DND-41 (cell line): Measurements from ENCODE around the gene RNF150.

Experiments used
- ATAC-seq: fragments of 200-7000 bp; cut with Tn5 transposase; 3 replicates; pipeline ENCODE4 v1.9.1; 2021; ENCODE audit warnings: low read depth; ENCODE audit not compliant: insufficient read depth
- DNase-seq: peaks from one replicate; pipeline ENCODE4 v3.0.0-alpha.2; 2020
- H2AFZ ChIP-seq: 2 replicates; pipeline ENCODE4 v1.6.0; 2012; ENCODE audit warnings: low read depth, low read length
- H3K27ac ChIP-seq: 2 replicates; pipeline ENCODE4 v1.5.1; 2012; ENCODE audit warnings: low read length, inconsistent platforms
- H3K27me3 ChIP-seq: fragments of 200-600 bp; sonication (generic); 2 replicates; pipeline ENCODE4 v1.6.0; 2012; ENCODE audit warnings: low read length, mild to moderate bottlenecking, inconsistent platforms; ENCODE audit not compliant: insufficient read depth, poor library complexity
- H3K36me3 ChIP-seq: 2 replicates; pipeline ENCODE4 v1.5.1; 2012; ENCODE audit warnings: low read length, inconsistent platforms; ENCODE audit not compliant: insufficient read depth
- H3K4me1 ChIP-seq: 2 replicates; pipeline ENCODE4 v1.5.1; 2012; ENCODE audit warnings: mild to moderate bottlenecking, low read length; ENCODE audit not compliant: insufficient read depth
- H3K4me2 ChIP-seq: 2 replicates; pipeline ENCODE4 v1.6.0; 2012; ENCODE audit warnings: mild to moderate bottlenecking, moderate library complexity, low read length, inconsistent platforms; ENCODE audit not compliant: insufficient read depth
- H3K4me3 ChIP-seq, 2 experiments: fragments of 200-600 bp in 1 of 2; shearing (Covaris generic) in 1 of 2; 2 replicates each; pipeline ENCODE4 v1.5.1; 2012 to 2016; ENCODE audit warnings: inconsistent platforms in 2 of 2, low read length in 2 of 2, mild to moderate bottlenecking in 2 of 2, low read depth in 1 of 2, moderate library complexity in 1 of 2
- H3K79me2 ChIP-seq: 2 replicates; pipeline ENCODE4 v1.6.0; 2012; ENCODE audit warnings: low read length, inconsistent platforms; ENCODE audit not compliant: insufficient read depth
- H3K9ac ChIP-seq: 2 replicates; pipeline ENCODE4 v1.6.0; 2012; ENCODE audit warnings: low read depth, mild to moderate bottlenecking, inconsistent platforms, low read length, moderate library complexity
- H3K9me3 ChIP-seq: 2 replicates; pipeline ENCODE4 v1.5.1; 2012; ENCODE audit warnings: low read length, moderate library complexity, mild to moderate bottlenecking, inconsistent platforms; ENCODE audit not compliant: insufficient read depth, severe bottlenecking
- H4K20me1 ChIP-seq: 2 replicates; pipeline ENCODE4 v1.6.0; 2012; ENCODE audit warnings: low read length; ENCODE audit not compliant: insufficient read depth
- EZH2 ChIP-seq: IDR thresholded peaks from 3 replicates; pipeline ENCODE4 v1.6.1; 2012; ENCODE audit warnings: borderline replicate concordance, low read depth, mild to moderate bottlenecking, moderate library complexity, low read length, inconsistent platforms; ENCODE audit not compliant: severe bottlenecking
- TF ChIP-seq, protein P1 (sequence below): IDR thresholded peaks from 2 replicates; pipeline ENCODE4 v1.5.1; 2012; ENCODE audit warnings: borderline replicate concordance, low read length, moderate library complexity, mild to moderate bottlenecking; ENCODE audit not compliant: poor library complexity, severe bottlenecking; ENCODE audit errors: extremely low read depth

RNF150 gene

DNA sequence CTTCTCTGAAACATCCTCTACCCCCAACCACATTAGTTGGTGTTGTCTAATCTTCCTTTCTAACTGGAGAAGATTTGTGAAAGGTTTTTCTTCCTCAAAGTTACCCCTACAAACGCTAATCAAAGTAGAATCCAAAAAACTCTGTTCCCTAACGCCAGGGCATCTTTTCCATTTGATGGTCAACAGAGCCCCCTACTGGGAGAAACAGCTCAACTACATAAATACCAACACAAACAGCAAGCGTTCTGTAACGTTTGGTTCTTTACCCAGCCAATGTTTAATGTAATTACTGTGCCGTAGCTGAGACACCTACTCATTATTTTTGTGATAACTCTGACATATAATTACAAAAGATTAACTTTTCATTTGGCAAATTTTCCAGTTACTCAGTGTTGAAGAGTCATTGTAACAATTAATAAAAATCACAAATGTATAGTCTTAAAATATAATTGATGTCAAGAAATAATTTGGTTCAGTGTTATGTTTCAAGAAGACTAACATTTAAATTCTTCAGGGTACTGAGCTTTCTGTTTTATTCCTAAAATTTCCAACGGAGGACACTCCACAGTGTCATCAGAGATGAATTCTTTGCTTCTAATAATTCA, 282.1 kb downstream of the RNF150 start:
- no peak overlapping the region for H3K9ac ChIP-seq
- no peaks in the 10 kb centered on the region for H3K79me2 ChIP-seq
- 0 out of 2 replicates have a peak overlapping the region, but pooled peaks have one; percentile 25 for H2AFZ ChIP-seq
- no peaks in the 10 kb centered on the region for H3K4me1 ChIP-seq
- H4K20me1 ChIP-seq, result no peaks in the 10 kb centered on the region
- no peaks in the 10 kb centered on the region for H3K36me3 ChIP-seq
- H3K27me3 ChIP-seq, result peaks cover 4% of the 10 kb centered on the region
- DNase-seq (peak; percentile 34), ATAC-seq (peak; percentile 48; the same call in 2 of the 3 replicates)
- H3K9me3 ChIP-seq, result no peaks in the 10 kb centered on the region
- TF ChIP-seq, protein P1, sequence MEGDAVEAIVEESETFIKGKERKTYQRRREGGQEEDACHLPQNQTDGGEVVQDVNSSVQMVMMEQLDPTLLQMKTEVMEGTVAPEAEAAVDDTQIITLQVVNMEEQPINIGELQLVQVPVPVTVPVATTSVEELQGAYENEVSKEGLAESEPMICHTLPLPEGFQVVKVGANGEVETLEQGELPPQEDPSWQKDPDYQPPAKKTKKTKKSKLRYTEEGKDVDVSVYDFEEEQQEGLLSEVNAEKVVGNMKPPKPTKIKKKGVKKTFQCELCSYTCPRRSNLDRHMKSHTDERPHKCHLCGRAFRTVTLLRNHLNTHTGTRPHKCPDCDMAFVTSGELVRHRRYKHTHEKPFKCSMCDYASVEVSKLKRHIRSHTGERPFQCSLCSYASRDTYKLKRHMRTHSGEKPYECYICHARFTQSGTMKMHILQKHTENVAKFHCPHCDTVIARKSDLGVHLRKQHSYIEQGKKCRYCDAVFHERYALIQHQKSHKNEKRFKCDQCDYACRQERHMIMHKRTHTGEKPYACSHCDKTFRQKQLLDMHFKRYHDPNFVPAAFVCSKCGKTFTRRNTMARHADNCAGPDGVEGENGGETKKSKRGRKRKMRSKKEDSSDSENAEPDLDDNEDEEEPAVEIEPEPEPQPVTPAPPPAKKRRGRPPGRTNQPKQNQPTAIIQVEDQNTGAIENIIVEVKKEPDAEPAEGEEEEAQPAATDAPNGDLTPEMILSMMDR, result peak; percentile 74
- no peak for TF ChIP-seq EZH2
- no peak overlapping the region for H3K4me2 ChIP-seq
- no peak overlapping the region for H3K4me3 ChIP-seq
- no peak overlapping the region for H3K27ac ChIP-seq

DNA sequence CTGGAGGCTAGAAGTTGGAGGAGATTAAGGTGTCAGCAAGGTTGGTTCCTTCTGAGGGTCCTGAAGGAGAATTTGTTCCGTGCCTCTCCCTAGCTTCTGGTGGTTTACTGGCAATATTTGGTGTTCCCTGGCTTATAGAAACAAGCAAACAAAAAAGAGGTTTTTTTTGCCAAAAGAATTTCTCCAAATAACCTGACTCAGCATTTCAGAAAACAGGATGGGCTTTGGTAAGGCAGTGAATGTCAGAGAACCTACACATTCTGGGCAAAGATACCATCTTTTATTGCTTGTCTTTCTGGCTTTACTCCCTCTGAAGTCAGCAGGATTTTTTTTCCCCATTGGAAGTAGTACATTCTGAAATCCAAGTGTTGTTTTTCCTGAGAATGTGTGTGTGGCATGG, 283.7 kb downstream of the RNF150 start:
- Histone ChIP-seq H3K79me2 (no peaks in the 10 kb centered on the region), H3K27ac (no peak overlapping the region), H3K4me1 (no peaks in the 10 kb centered on the region), H3K9me3 (no peaks in the 10 kb centered on the region), H3K4me3 (no peak overlapping the region), H3K36me3 (no peaks in the 10 kb centered on the region), H4K20me1 (no peaks in the 10 kb centered on the region), H3K4me2 (no peak overlapping the region), H2AFZ (no peak overlapping the region), H3K9ac (no peak overlapping the region), H3K27me3 (peaks cover 2% of the 10 kb centered on the region)
- TF ChIP-seq EZH2, result no peak
- TF ChIP-seq, protein P1, result no peak
- DNase-seq (no peak), ATAC-seq (no peak)

DNA sequence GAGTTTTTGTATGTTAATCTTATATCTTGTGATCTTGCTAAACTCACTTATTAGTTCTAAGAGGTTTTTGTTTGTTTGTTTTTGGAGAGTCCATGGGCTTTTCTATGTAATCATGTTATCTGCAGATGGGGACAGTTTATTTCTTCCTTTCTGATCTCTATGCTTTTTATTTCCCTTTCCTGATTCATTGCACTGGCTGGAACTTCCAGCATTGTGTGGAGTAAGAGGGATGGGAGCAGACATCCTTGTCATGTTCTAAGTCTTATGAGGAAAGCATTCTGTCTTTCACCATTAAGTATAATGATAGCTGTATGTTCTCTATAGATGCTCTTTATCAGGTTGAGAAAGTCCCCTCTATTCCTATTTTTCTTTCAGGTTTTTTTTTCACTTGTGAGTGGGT, 286.5 kb downstream of the RNF150 start:
- Histone ChIP-seq H3K27me3 (peaks cover 2% of the 10 kb centered on the region), H3K9ac (no peak overlapping the region), H3K4me3 (no peak overlapping the region), H4K20me1 (no peaks in the 10 kb centered on the region), H3K9me3 (no peaks in the 10 kb centered on the region), H3K36me3 (no peaks in the 10 kb centered on the region), H3K4me1 (no peaks in the 10 kb centered on the region), H3K4me2 (no peak overlapping the region), H2AFZ (no peak overlapping the region), H3K79me2 (no peaks in the 10 kb centered on the region), H3K27ac (no peak overlapping the region)
- DNase-seq (no peak), ATAC-seq (no peak)
- TF ChIP-seq, protein P1, result no peak
- TF ChIP-seq EZH2, result no peak
